Trophoblast cell (in vitro differentiated cells and primary cell): Measurements from ENCODE around the gene OPRM1.

Experiments used
- DNase-seq, 2 donors: peaks; one replicate each; pipeline ENCODE4 v3.0.0-alpha.2; 2016
- H2AFZ ChIP-seq: 2 replicates; pipeline ENCODE4 v1.6.1; 2013; ENCODE audit warnings: low read length, moderate library complexity, mild to moderate bottlenecking; ENCODE audit not compliant: insufficient read depth, poor library complexity
- H2AK5ac ChIP-seq: 2 replicates; pipeline ENCODE4 v1.6.1; 2013; ENCODE audit warnings: mild to moderate bottlenecking, low read length
- H2BK120ac ChIP-seq: 2 replicates; pipeline ENCODE4 v1.6.1; 2013; ENCODE audit warnings: low read length, mild to moderate bottlenecking, moderate library complexity; ENCODE audit not compliant: insufficient read depth, poor library complexity
- H2BK12ac ChIP-seq: 2 replicates; pipeline ENCODE4 v1.6.1; 2013; ENCODE audit warnings: mild to moderate bottlenecking, low read length, moderate library complexity
- H2BK5ac ChIP-seq: 2 replicates; pipeline ENCODE4 v1.6.1; 2013; ENCODE audit warnings: low read length, low read depth, moderate library complexity, mild to moderate bottlenecking; ENCODE audit not compliant: poor library complexity
- H3K14ac ChIP-seq: 2 replicates; pipeline ENCODE4 v1.6.1; 2013; ENCODE audit warnings: mild to moderate bottlenecking, low read length
- H3K18ac ChIP-seq: 2 replicates; pipeline ENCODE4 v1.6.1; 2013; ENCODE audit warnings: mild to moderate bottlenecking, low read length
- H3K23ac ChIP-seq: 2 replicates; pipeline ENCODE4 v1.6.1; 2013; ENCODE audit warnings: low read length
- H3K27ac ChIP-seq: 2 replicates; pipeline ENCODE4 v1.5.1; 2013; ENCODE audit warnings: low read depth, mild to moderate bottlenecking, inconsistent platforms, low read length, moderate library complexity
- H3K27me3 ChIP-seq: 2 replicates; pipeline ENCODE4 v1.6.1; 2013; ENCODE audit warnings: inconsistent platforms, mild to moderate bottlenecking, low read length, moderate library complexity; ENCODE audit not compliant: insufficient read depth
- H3K36me3 ChIP-seq, 2 experiments: 1 replicate in 1 of 2; 2 replicates in 1 of 2; pipeline ENCODE4 v1.6.1; 2013; ENCODE audit warnings: low read length in 2 of 2, mild to moderate bottlenecking in 2 of 2, moderate library complexity in 1 of 2; ENCODE audit not compliant: insufficient read depth in 2 of 2, control insufficient read depth in 1 of 2
- H3K4ac ChIP-seq: 2 replicates; pipeline ENCODE4 v1.6.1; 2013; ENCODE audit warnings: low read depth, mild to moderate bottlenecking, low read length, moderate library complexity
- H3K4me1 ChIP-seq, 2 experiments: 1 replicate in 1 of 2; 2 replicates in 1 of 2; pipeline ENCODE4 v1.6.1; 2013; ENCODE audit warnings: low read length in 2 of 2, mild to moderate bottlenecking in 2 of 2, moderate library complexity in 1 of 2; ENCODE audit not compliant: insufficient read depth in 2 of 2, control insufficient read depth in 1 of 2
- H3K4me2 ChIP-seq: 2 replicates; pipeline ENCODE4 v1.6.1; 2013; ENCODE audit warnings: inconsistent platforms, mild to moderate bottlenecking, low read length, moderate library complexity
- H3K4me3 ChIP-seq: 2 replicates; pipeline ENCODE4 v1.5.1; 2013; ENCODE audit warnings: mild to moderate bottlenecking, low read depth, low read length, inconsistent platforms
- H3K79me1 ChIP-seq: one replicate; pipeline ENCODE4 v1.6.1; 2013; ENCODE audit warnings: low read length
- H3K79me2 ChIP-seq: 2 replicates; pipeline ENCODE4 v1.6.1; 2013; ENCODE audit warnings: low read length, mild to moderate bottlenecking; ENCODE audit not compliant: control insufficient read depth, insufficient read depth, poor library complexity
- H3K9ac ChIP-seq: 2 replicates; pipeline ENCODE4 v1.6.1; 2013; ENCODE audit warnings: mild to moderate bottlenecking, low read length
- H3K9me3 ChIP-seq: 2 replicates; pipeline ENCODE4 v1.6.1; 2013; ENCODE audit warnings: low read depth, mild to moderate bottlenecking, control low read depth, inconsistent platforms, low read length; ENCODE audit not compliant: insufficient read depth
- H4K12ac ChIP-seq: 2 replicates; pipeline ENCODE4 v1.6.1; 2013; ENCODE audit warnings: low read depth, mild to moderate bottlenecking, low read length, moderate library complexity
- H4K8ac ChIP-seq: 2 replicates; pipeline ENCODE4 v1.6.1; 2013; ENCODE audit warnings: low read depth, mild to moderate bottlenecking, low read length, moderate library complexity
- H4K91ac ChIP-seq: one replicate; pipeline ENCODE4 v1.6.1; 2013; ENCODE audit warnings: low read depth, mild to moderate bottlenecking, low read length, moderate library complexity
- WGBS: extraction: QIAGEN DNeasy Blood & Tissue Kit; methylation state at CpG from one replicate; pipeline ENCODE4 v1.1.7; 2013; ENCODE audit warnings: missing lambda C conversion rate; ENCODE audit not compliant: insufficient read length, insufficient coverage; ENCODE audit errors: extremely low coverage; 5-methylcytosine and 5-hydroxymethylcytosine counted together

OPRM1 gene

GRCh38 chr6:153997221-153997620 is 41.8 kb upstream of the OPRM1 start:
- no CpG with 5 or more reads among the region's 3 CpGs for WGBS
- no peak overlapping the region for H2BK5ac ChIP-seq
- no peak overlapping the region for H3K14ac ChIP-seq
- no peak overlapping the region for H4K91ac ChIP-seq
- no peak overlapping the region for H2BK120ac ChIP-seq
- H4K12ac ChIP-seq, result no peak overlapping the region
- no peak overlapping the region for H2BK12ac ChIP-seq
- no peaks in the 10 kb centered on the region for H3K9me3 ChIP-seq
- no peak overlapping the region for H2AK5ac ChIP-seq
- no peak overlapping the region for H3K18ac ChIP-seq
- no peak overlapping the region for H3K4me3 ChIP-seq
- no peak overlapping the region for H3K27ac ChIP-seq
- no peak overlapping the region for H3K23ac ChIP-seq
- no peaks in the 10 kb centered on the region for H3K36me3 ChIP-seq
- no peak overlapping the region for H2AFZ ChIP-seq
- no peaks in the 10 kb centered on the region for H3K4me1 ChIP-seq
- no peak for DNase-seq
- H3K4me2 ChIP-seq, result no peak overlapping the region
- H3K79me1 ChIP-seq, result no peaks in the 10 kb centered on the region
- no peak overlapping the region for H3K4ac ChIP-seq
- no peak overlapping the region for H4K8ac ChIP-seq
- no peaks in the 10 kb centered on the region for H3K79me2 ChIP-seq
- no peak overlapping the region for H3K9ac ChIP-seq
- H3K27me3 ChIP-seq, result no peaks in the 10 kb centered on the region

- H2AK5ac ChIP-seq, result no peak overlapping the region
- no peak overlapping the region for H4K8ac ChIP-seq
- no peak overlapping the region for H2BK120ac ChIP-seq
- DNase-seq, result no peak
- no peaks in the 10 kb centered on the region for H3K36me3 ChIP-seq
- H3K4me3 ChIP-seq, result peak overlapping the region; percentile 43
- H3K18ac ChIP-seq, result no peak overlapping the region
- no peaks in the 10 kb centered on the region for H3K79me2 ChIP-seq
- no peak overlapping the region for H3K23ac ChIP-seq
- no peaks in the 10 kb centered on the region for H3K9me3 ChIP-seq
- no peak overlapping the region for H4K12ac ChIP-seq
- no peaks in the 10 kb centered on the region for H3K79me1 ChIP-seq
- H3K4me1 ChIP-seq, result no peaks in the 10 kb centered on the region
- no peak overlapping the region for H3K9ac ChIP-seq
- H4K91ac ChIP-seq, result no peak overlapping the region
- no peaks in the 10 kb centered on the region for H3K27me3 ChIP-seq
- no peak overlapping the region for H2BK12ac ChIP-seq
- no peak overlapping the region for H3K4me2 ChIP-seq
- no peak overlapping the region for H3K4ac ChIP-seq
- H3K14ac ChIP-seq, result no peak overlapping the region
- H2AFZ ChIP-seq, result no peak overlapping the region
- WGBS, result no CpG with 5 or more reads among the region's 10 CpGs
- H2BK5ac ChIP-seq, result no peak overlapping the region
- H3K27ac ChIP-seq, result no peak overlapping the region
Measured at GRCh38 chr6:154001494-154002285, 37.4 kb upstream of the OPRM1 start.

GRCh38 chr6:154002894-154003293 is 36.1 kb upstream of the OPRM1 start:
- H3K4me1 ChIP-seq, result no peaks in the 10 kb centered on the region
- no peak overlapping the region for H2AFZ ChIP-seq
- no peak overlapping the region for H3K18ac ChIP-seq
- no peak overlapping the region for H3K4me3 ChIP-seq
- H3K27me3 ChIP-seq, result no peaks in the 10 kb centered on the region
- H4K91ac ChIP-seq, result no peak overlapping the region
- no peaks in the 10 kb centered on the region for H3K79me2 ChIP-seq
- no peak overlapping the region for H3K23ac ChIP-seq
- no peaks in the 10 kb centered on the region for H3K36me3 ChIP-seq
- H4K8ac ChIP-seq, result no peak overlapping the region
- no peak overlapping the region for H2BK5ac ChIP-seq
- H4K12ac ChIP-seq, result no peak overlapping the region
- DNase-seq, result no peak
- H3K9ac ChIP-seq, result no peak overlapping the region
- no peak overlapping the region for H3K14ac ChIP-seq
- no peak overlapping the region for H2AK5ac ChIP-seq
- H3K27ac ChIP-seq, result no peak overlapping the region
- H3K79me1 ChIP-seq, result no peaks in the 10 kb centered on the region
- H2BK120ac ChIP-seq, result no peak overlapping the region
- H2BK12ac ChIP-seq, result no peak overlapping the region
- H3K9me3 ChIP-seq, result no peaks in the 10 kb centered on the region
- no peak overlapping the region for H3K4ac ChIP-seq
- H3K4me2 ChIP-seq, result no peak overlapping the region
- no CpG with 5 or more reads among the region's 5 CpGs for WGBS

- Histone ChIP-seq H3K18ac (no peak overlapping the region), H3K4me1 (no peaks in the 10 kb centered on the region), H2BK120ac (no peak overlapping the region), H2BK5ac (no peak overlapping the region), H3K79me1 (no peaks in the 10 kb centered on the region), H3K4ac (no peak overlapping the region), H3K9ac (no peak overlapping the region), H3K23ac (no peak overlapping the region), H3K27ac (no peak overlapping the region), H3K27me3 (no peaks in the 10 kb centered on the region), H2BK12ac (no peak overlapping the region), H3K36me3 (no peaks in the 10 kb centered on the region), H3K4me2 (no peak overlapping the region), H3K9me3 (no peaks in the 10 kb centered on the region), H4K91ac (no peak overlapping the region), H3K4me3 (no peak overlapping the region), H2AFZ (no peak overlapping the region), H4K8ac (no peak overlapping the region), H4K12ac (no peak overlapping the region), H3K79me2 (no peaks in the 10 kb centered on the region), H3K14ac (no peak overlapping the region), H2AK5ac (no peak overlapping the region)
- no peak for DNase-seq
- WGBS, result no CpG with 5 or more reads among the region's 1 CpG
Measured at GRCh38 chr6:154010371-154010770, 28.7 kb upstream of the OPRM1 start.
